Peyer's patch (tissue), 4 donors: Measurements from ENCODE around the gene TENT4A. TPM values are rescaled to one million over a fixed set of nuclear protein-coding genes. Genes with fewer than 3 reads are reported as not detected.

Experiments used
- DNase-seq, 3 donors: peaks; one replicate each; pipeline ENCODE4 v3.0.0-alpha.2; 2017 to 2019
- H3K27ac ChIP-seq, 4 donors: fragments of 200-600 bp; sonication (generic); one replicate each; pipeline ENCODE4 v1.5.1; 2016 to 2019
- H3K27me3 ChIP-seq, 2 donors: fragments of 200-600 bp; sonication (generic); one replicate each; pipeline ENCODE4 v1.5.1; 2019
- H3K36me3 ChIP-seq, 3 donors: fragments of 200-600 bp; sonication (generic); one replicate each; pipeline ENCODE4 v1.5.1; 2016 to 2019
- H3K4me1 ChIP-seq, 4 donors: fragments of 200-600 bp; sonication (generic); one replicate each; pipeline ENCODE4 v1.5.1; 2016 to 2019
- H3K4me3 ChIP-seq, 4 donors: fragments of 200-600 bp; sonication (generic); 1 replicate in 3 of 4; 2 replicates in 1 of 4; pipeline ENCODE4 v1.5.1; 2016 to 2019; ENCODE audit warnings: mild to moderate bottlenecking in 1 of 4
- H3K9me3 ChIP-seq, 4 donors: fragments of 200-600 bp; sonication (generic); one replicate each; pipeline ENCODE4 v1.5.1; 2016 to 2019; ENCODE audit warnings: mild to moderate bottlenecking in 1 of 4
- POLR2A ChIP-seq, 2 donors: fragments of 450-650 bp; IDR thresholded peaks; one replicate each; pipeline ENCODE4 v1.5.1; 2017; ENCODE audit warnings: antibody characterized with exemption in 2 of 2, mild to moderate bottlenecking in 2 of 2, moderate library complexity in 2 of 2
- total RNA-seq, 4 donors: library from RNA; depleted of rRNA; stranded (reverse); fragments of >200 nt; gene quantifications; one replicate each; pipeline ENCODE4 v1.1.0, GENCODE V29; 2016
- TF ChIP-seq, protein P1 (sequence below), 6 experiments: fragments of 450-650 bp in 4 of 6; fragments of 200-600 bp in 2 of 6; sonication (generic) in 1 of 6; IDR thresholded peaks; one replicate each; pipeline ENCODE4 v1.5.1; 2017 to 2019; ENCODE audit warnings: antibody characterized with exemption in 6 of 6, mild to moderate bottlenecking in 3 of 6, moderate library complexity in 1 of 6

The TENT4A gene
- total RNA-seq, 4 donors from 2014 or later, result 28.0 to 71.8 (median 44.5) TPM

DNA sequence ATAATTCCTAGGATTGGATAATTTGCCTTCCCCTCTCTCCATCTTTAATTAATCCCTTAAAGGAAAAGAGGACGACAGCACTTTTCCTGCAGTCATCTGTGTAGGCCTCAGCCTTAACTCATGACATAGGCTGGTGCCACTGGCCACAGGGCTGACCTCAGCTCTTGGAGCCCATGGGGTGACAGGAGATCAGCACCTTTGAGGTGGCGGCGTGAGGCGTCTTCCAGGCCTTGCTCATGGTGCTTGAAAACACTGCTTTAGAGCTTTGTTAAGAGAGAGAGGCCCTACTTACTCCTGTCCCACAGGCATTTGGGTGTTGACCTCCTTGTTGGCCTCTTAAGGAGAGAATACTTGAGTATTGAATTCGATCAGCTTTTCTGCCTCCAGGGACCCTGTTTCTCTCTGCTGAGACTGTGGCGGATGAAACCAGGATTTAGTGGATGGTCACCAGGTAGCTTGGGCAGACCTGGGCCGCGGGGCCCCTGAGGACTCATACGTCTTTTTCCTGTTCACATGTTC, 23.4 kb downstream of the TENT4A start:
- peaks cover 0 to 40% (median 0%) of the 10 kb centered on the region in 4 donors for H3K4me1 ChIP-seq
- no peaks in the 10 kb centered on the region for H3K9me3 ChIP-seq
- no peaks in the 10 kb centered on the region for H3K27me3 ChIP-seq
- TF ChIP-seq, protein P1, sequence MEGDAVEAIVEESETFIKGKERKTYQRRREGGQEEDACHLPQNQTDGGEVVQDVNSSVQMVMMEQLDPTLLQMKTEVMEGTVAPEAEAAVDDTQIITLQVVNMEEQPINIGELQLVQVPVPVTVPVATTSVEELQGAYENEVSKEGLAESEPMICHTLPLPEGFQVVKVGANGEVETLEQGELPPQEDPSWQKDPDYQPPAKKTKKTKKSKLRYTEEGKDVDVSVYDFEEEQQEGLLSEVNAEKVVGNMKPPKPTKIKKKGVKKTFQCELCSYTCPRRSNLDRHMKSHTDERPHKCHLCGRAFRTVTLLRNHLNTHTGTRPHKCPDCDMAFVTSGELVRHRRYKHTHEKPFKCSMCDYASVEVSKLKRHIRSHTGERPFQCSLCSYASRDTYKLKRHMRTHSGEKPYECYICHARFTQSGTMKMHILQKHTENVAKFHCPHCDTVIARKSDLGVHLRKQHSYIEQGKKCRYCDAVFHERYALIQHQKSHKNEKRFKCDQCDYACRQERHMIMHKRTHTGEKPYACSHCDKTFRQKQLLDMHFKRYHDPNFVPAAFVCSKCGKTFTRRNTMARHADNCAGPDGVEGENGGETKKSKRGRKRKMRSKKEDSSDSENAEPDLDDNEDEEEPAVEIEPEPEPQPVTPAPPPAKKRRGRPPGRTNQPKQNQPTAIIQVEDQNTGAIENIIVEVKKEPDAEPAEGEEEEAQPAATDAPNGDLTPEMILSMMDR (IDR thresholded peaks at IDR 0.05), result no peak
- no peak for TF ChIP-seq POLR2A (IDR thresholded peaks at IDR 0.05)
- peak in 1 of 3 donors; percentile 24 for DNase-seq
- no peak overlapping the region for H3K4me3 ChIP-seq
- H3K36me3 ChIP-seq, result peaks cover 0 to 40% (median 0%) of the 10 kb centered on the region in 3 donors
- peak overlapping the region in 2 of 4 donors; percentile 23 to 35 for H3K27ac ChIP-seq

DNA sequence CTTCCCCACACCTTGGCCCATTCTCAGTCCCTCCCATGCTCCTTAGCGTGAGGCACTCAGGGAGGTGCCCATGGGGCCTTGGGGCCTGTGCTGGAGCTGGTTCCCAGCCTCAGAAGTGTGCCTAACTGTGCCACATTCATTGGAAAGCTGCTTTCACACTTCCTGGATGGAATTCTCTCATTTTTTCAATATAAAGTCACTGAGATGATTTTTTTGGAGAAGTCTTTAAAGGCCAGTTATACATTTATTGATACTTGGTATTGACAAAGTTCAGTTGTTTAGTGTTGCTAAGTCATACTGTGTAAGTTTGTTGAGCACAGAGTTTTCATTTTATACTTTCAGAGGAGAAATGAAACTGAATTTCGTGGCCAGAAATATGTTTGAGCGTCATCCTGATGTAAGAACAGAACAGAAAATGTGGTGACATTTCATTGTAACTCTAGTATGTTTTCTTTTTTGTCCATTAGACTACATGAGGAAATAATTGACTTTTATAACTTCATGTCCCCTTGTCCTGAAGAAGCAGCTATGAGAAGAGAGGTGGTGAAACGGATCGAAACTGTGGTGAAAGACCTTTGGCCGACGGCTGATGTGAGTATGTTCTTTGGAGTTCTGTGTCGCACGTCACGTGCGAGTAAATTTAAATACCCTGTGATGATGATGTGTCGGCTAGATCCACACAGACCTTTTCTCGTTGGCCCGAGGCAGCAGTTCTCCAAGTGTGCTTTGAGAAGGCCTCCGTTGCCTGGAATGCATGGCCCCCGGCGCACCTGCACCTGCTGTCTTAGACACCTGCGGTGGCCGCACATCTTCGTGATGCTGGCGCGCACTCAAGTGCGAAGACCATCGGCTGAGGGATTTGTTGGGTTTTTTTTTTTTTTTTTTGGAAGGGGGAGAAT, 24.1 kb downstream of the TENT4A start:
- H3K4me1 ChIP-seq, result peaks cover 0 to 33% (median 0%) of the 10 kb centered on the region in 4 donors
- no peaks in the 10 kb centered on the region for H3K27me3 ChIP-seq
- peaks cover 0 to 44% (median 0%) of the 10 kb centered on the region in 3 donors for H3K36me3 ChIP-seq
- no peak overlapping the region for H3K4me3 ChIP-seq
- peak in 2 of 3 donors; percentile 24 to 38 for DNase-seq
- peak overlapping the region in 2 of 4 donors; percentile 23 to 35 for H3K27ac ChIP-seq
- no peak for TF ChIP-seq POLR2A (IDR thresholded peaks at IDR 0.05)
- TF ChIP-seq, protein P1 (IDR thresholded peaks at IDR 0.05), result no peak
- H3K9me3 ChIP-seq, result no peaks in the 10 kb centered on the region

DNA sequence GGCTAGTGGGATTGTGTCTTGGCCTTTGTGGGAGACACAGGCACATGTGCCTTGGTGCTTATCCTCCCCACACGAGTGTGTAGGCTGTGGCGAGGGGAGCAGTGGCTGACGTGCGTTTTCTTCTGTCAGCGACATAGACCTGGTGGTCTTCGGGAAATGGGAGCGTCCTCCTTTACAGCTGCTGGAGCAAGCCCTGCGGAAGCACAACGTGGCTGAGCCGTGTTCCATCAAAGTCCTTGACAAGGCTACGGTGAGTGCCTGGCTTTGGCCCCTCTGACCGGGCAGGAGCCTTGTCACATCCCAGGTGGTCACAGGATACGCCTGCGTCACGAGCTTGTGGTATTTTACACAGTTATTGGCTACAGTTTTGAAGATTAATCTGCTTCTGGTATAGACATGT, 26.4 kb downstream of the TENT4A start:
- Histone ChIP-seq H3K4me3 (no peak overlapping the region), H3K9me3 (no peaks in the 10 kb centered on the region), H3K27me3 (no peaks in the 10 kb centered on the region), H3K27ac (no peak overlapping the region), H3K4me1 (peaks cover 0 to 13% (median 0%) of the 10 kb centered on the region in 4 donors), H3K36me3 (peaks cover 0 to 60% (median 0%) of the 10 kb centered on the region in 3 donors)
- TF ChIP-seq, protein P1 (IDR thresholded peaks at IDR 0.05), result no peak
- no peak for TF ChIP-seq POLR2A (IDR thresholded peaks at IDR 0.05)
- DNase-seq, result peak in 2 of 3 donors; percentile 16 to 37

DNA sequence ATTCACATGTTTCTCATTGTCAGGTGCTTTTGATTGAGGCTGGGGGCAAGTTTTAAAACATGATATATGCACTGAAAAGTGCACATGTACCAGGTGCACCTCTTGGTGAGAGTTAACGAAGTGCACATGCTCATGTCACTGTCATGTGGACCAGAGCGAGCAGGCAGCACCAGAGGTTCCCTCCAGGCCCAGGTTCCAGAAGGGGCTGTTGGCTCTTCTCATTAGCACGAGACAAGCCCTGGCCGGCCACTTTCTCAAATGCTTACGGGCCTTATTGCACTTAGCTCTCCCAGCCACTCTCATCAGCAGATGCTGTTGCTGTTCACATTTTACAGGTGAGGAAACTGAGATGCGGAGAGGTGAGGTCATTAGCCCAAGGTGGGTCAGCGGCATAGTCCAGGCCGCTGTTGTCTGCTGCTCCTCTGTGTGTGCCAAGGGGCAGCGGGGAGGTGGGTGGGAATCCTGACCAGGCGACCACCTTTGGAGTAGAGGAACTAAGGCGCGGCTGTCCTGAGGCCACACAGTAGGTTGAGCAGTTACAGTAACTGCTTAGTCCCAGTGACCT, 27.4 kb downstream of the TENT4A start:
- H3K9me3 ChIP-seq, result no peaks in the 10 kb centered on the region
- peaks cover 0 to 60% (median 0%) of the 10 kb centered on the region in 3 donors for H3K36me3 ChIP-seq
- no peak overlapping the region for H3K27ac ChIP-seq
- H3K4me1 ChIP-seq, result peaks cover 0 to 14% (median 0%) of the 10 kb centered on the region in 4 donors
- peak in 1 of 3 donors; percentile 34 for DNase-seq
- H3K4me3 ChIP-seq, result no peak overlapping the region
- no peak for TF ChIP-seq POLR2A (IDR thresholded peaks at IDR 0.05)
- TF ChIP-seq, protein P1 (IDR thresholded peaks at IDR 0.05), result no peak
- no peaks in the 10 kb centered on the region for H3K27me3 ChIP-seq

DNA sequence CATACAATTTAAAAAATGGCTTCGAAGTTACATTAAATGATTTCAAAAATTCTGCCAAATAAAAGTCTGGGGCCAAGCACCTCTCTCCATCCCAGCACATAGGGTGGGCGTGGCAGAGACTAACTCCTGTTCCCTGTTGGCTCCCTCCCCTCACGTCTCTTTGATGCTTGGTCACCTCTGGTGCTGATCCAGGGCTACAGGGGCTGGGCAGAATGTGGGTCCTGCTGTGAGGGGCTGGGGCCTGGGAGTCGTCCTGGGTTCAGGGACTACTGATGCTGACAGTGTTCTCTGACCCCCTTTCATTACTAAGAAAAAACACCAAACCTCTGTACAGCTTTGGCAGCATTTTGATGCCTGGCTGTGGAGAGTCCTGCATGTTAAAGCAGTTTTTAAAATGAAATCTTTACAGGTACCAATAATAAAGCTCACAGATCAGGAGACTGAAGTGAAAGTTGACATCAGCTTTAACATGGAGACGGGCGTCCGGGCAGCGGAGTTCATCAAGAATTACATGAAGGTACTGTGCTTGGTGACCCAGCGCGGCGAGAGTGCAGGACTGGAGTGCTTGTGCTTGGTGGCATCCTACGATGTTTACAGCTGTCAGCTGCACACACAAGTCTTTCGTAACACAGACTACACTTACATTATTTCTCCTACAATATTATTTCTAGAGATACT, 29.0 kb downstream of the TENT4A start:
- DNase-seq, result no peak
- peaks cover 0 to 7% (median 0%) of the 10 kb centered on the region in 4 donors for H3K4me1 ChIP-seq
- H3K36me3 ChIP-seq, result peaks cover 0 to 60% (median 0%) of the 10 kb centered on the region in 3 donors
- H3K27me3 ChIP-seq, result no peaks in the 10 kb centered on the region
- H3K4me3 ChIP-seq, result no peak overlapping the region
- no peak for TF ChIP-seq POLR2A (IDR thresholded peaks at IDR 0.05)
- TF ChIP-seq, protein P1 (IDR thresholded peaks at IDR 0.05), result no peak
- H3K9me3 ChIP-seq, result no peaks in the 10 kb centered on the region
- no peak overlapping the region for H3K27ac ChIP-seq
